ENCODE measurements around the gene IGSF3. TPM values are rescaled to one million over a fixed set of nuclear protein-coding genes. Genes with fewer than 3 reads are reported as not detected.

IGSF3 gene
- polyA plus RNA-seq, 3 donors, result 0.07 to 0.12 TPM; not detected in 1

DNA sequence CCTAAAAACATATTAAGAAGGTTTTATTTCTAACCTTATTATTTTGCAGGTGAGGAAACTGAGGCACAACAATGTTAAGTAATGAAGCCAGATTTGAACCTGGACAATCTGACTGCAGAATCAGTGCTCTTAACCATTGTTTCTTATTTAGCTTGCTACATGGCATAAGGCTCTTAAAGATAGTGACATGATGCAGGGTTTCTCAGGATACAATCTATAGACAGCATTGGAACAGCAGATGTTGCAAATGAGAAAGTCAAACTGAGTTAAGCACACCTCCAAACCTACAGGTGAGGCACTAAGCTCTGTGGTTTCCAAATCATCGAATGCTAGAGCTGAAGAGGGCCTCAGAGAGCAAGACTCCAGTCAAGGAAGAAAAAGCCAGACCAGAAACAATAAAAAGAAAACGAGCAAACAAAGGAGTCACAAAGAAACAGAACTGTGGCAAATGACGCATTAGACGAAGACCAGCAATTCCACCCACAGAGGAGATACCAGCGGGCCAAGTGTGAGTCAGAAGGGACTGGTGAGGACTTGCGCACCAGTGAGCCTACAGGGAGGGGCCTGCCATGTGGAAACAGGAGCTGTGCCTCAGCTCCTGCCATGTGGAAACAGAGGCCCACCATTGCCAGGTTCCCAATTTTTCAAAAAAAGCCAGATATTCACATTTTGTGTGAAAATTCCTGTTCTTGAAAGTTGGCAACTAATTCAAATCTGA lies 111.1 kb downstream of the IGSF3 start:
- peaks cover 30 to 32% of the 10 kb centered on the region in 2 donors for H3K36me3 Mint-ChIP-seq
- H4K20me1 ChIP-seq (ENCODE audit: insufficient read depth, low read length), result peaks cover 89% of the 10 kb centered on the region
- H3K9ac ChIP-seq (ENCODE audit: insufficient read depth, low read length, poor library complexity, severe bottlenecking), result peak overlapping the region; percentile 47
- no peak overlapping the region for H2AFZ ChIP-seq (ENCODE audit: insufficient read depth, low read depth, low read length, poor library complexity, severe bottlenecking)
- H3K27ac ChIP-seq (ENCODE audit: low read depth in 1 of 2, low read length in 2 of 2), result peak overlapping the region; percentile 9 to 94
- peaks cover 0 to 3% (median 0%) of the 10 kb centered on the region in 7 donors for H3K9me3 Mint-ChIP-seq
- H3K4me1 ChIP-seq (ENCODE audit: control insufficient read depth in 1 of 2, insufficient read depth in 2 of 2, low read length in 2 of 2), result peaks cover 65 to 75% of the 10 kb centered on the region in 2 donors
- H3K4me3 ChIP-seq (replicated peaks in 1 of 3; ENCODE audit: low read depth in 2 of 3, low read length in 3 of 3), result peak overlapping the region in 1 of 3 experiments; percentile 6
- H3K4me3 Mint-ChIP-seq, result peak overlapping the region; percentile 24 to 53
- H3K27ac Mint-ChIP-seq, result peak overlapping the region; percentile 94 to 99 (median 97)
- peaks cover 78% of the 10 kb centered on the region for H3K4me1 Mint-ChIP-seq
- no peaks in the 10 kb centered on the region for H3K27me3 ChIP-seq (ENCODE audit: control insufficient read depth in 2 of 2, insufficient read depth in 2 of 2, low read length in 2 of 2)
- H3K4me2 ChIP-seq (replicated peaks; ENCODE audit: extremely low read depth, low read length, poor library complexity, severe bottlenecking), result peak overlapping the region; percentile 17
- H3K79me2 ChIP-seq (ENCODE audit: insufficient read depth, low read length), result peaks cover 100% of the 10 kb centered on the region
- no peaks in the 10 kb centered on the region for H3K36me3 ChIP-seq (replicated peaks in 1 of 2; ENCODE audit: control insufficient read depth in 1 of 2, insufficient read depth in 2 of 2, low read length in 2 of 2)
- WGBS (ENCODE audit: insufficient coverage), result 41% methylated on average over 4 of the region's 6 CpGs
- H3K27me3 Mint-ChIP-seq (ENCODE audit: low read depth in 3 of 3), result no peaks in the 10 kb centered on the region
- no peak for TF ChIP-seq CTCF (IDR thresholded peaks at IDR 0.05)
- H3K9me3 ChIP-seq (replicated peaks in 1 of 2; ENCODE audit: control insufficient read depth in 1 of 2, insufficient read depth in 1 of 2, low read length in 2 of 2), result no peaks in the 10 kb centered on the region
- intact Hi-C loops (cut with micrococcal nuclease), result loop anchor here (1.0 to 5.0 kb wide), 2 partner anchors 17 to 49 kb away; no protein-coding TSS in a partner anchor
- peak; percentile 89 to 96 (median 91) for DNase-seq

GRCh38 chr1:116554924-116555323 lies 112.6 kb downstream of the IGSF3 start:
- Histone ChIP-seq H3K4me2 (replicated peaks; ENCODE audit: extremely low read depth, low read length, poor library complexity, severe bottlenecking) (no peak overlapping the region), H3K9ac (ENCODE audit: insufficient read depth, low read length, poor library complexity, severe bottlenecking) (no peak overlapping the region), H3K4me3 (replicated peaks in 1 of 3; ENCODE audit: low read depth in 2 of 3, low read length in 3 of 3) (no peak overlapping the region), H3K36me3 (replicated peaks in 1 of 2; ENCODE audit: control insufficient read depth in 1 of 2, insufficient read depth in 2 of 2, low read length in 2 of 2) (no peaks in the 10 kb centered on the region), H4K20me1 (ENCODE audit: insufficient read depth, low read length) (peaks cover 90% of the 10 kb centered on the region), H3K9me3 (replicated peaks in 1 of 2; ENCODE audit: control insufficient read depth in 1 of 2, insufficient read depth in 1 of 2, low read length in 2 of 2) (no peaks in the 10 kb centered on the region), H3K4me1 (ENCODE audit: control insufficient read depth in 1 of 2, insufficient read depth in 2 of 2, low read length in 2 of 2) (peaks cover 59 to 61% of the 10 kb centered on the region in 2 donors), H3K79me2 (ENCODE audit: insufficient read depth, low read length) (peaks cover 100% of the 10 kb centered on the region), H3K27ac (ENCODE audit: low read depth in 1 of 2, low read length in 2 of 2) (peak overlapping the region in 1 of 2 donors; percentile 94), H3K27me3 (ENCODE audit: control insufficient read depth in 2 of 2, insufficient read depth in 2 of 2, low read length in 2 of 2) (no peaks in the 10 kb centered on the region), H2AFZ (ENCODE audit: insufficient read depth, low read depth, low read length, poor library complexity, severe bottlenecking) (no peak overlapping the region)
- no peak overlapping the region for H3K4me3 Mint-ChIP-seq
- no peaks in the 10 kb centered on the region for H3K27me3 Mint-ChIP-seq (ENCODE audit: low read depth in 3 of 3)
- DNase-seq, result no peak
- peaks cover 34 to 37% of the 10 kb centered on the region in 2 donors for H3K36me3 Mint-ChIP-seq
- WGBS (ENCODE audit: insufficient coverage), result 92% methylated on average over 2 of the region's 2 CpGs
- intact Hi-C loops (cut with micrococcal nuclease), result loop anchor here in 1 of 2 donors (5.0 kb wide), 1 partner anchor 48 kb away; no protein-coding TSS in a partner anchor
- TF ChIP-seq CTCF (IDR thresholded peaks at IDR 0.05), result no peak
- H3K4me1 Mint-ChIP-seq, result peaks cover 72% of the 10 kb centered on the region
- peaks cover 0 to 3% (median 0%) of the 10 kb centered on the region in 7 donors for H3K9me3 Mint-ChIP-seq
- H3K27ac Mint-ChIP-seq, result peak overlapping the region; percentile 35 to 99 (median 94)
